Neuron (in vitro differentiated cells): Measurements from ENCODE around the gene BSDC1.

Experiments used
- H2AFZ ChIP-seq: one replicate; pipeline ENCODE4 v1.6.1; 2013; ENCODE audit warnings: low read depth, mild to moderate bottlenecking, inconsistent platforms, low read length, moderate library complexity
- H3K27me3 ChIP-seq: one replicate; pipeline ENCODE4 v1.6.1; 2013; ENCODE audit warnings: low read length; ENCODE audit not compliant: insufficient read depth
- H3K36me3 ChIP-seq: one replicate; pipeline ENCODE4 v1.6.1; 2013; ENCODE audit warnings: low read length; ENCODE audit not compliant: insufficient read depth
- H3K4me1 ChIP-seq: one replicate; pipeline ENCODE4 v1.6.1; 2013; ENCODE audit warnings: low read length; ENCODE audit not compliant: insufficient read depth
- H3K4me3 ChIP-seq: 2 replicates; pipeline ENCODE4 v1.5.1; 2013; ENCODE audit warnings: mild to moderate bottlenecking, low read length, moderate library complexity
- H3K9me3 ChIP-seq: one replicate; pipeline ENCODE4 v1.6.1; 2013; ENCODE audit warnings: low read length

The BSDC1 gene

DNA sequence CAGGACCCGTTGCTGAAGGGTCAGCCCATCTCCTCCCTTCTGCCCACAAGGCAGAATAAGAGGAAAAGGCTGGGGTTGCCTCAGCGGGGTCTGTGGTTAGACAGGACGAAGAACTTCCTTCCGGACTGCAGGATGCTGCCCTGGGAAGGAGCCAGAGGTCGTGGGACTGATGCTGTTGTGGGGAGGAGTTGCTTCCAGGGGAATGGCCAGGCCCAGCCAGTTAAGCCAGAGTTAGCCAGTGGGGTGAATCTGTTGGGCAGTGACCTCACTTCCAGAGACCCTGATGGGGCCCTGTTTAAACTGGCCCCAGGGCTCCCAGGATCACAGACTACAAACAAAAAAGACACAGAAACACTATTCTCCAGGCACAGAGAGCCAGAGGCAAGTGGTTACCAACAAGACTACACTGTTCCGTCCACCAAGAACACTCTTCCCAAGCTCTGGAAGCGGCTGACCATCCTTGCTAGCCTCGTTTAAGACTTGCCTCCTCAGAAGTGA is 45.0 kb downstream of the BSDC1 start:
- no peak overlapping the region for H3K4me3 ChIP-seq
- H3K27me3 ChIP-seq = no peaks in the 10 kb centered on the region
- H3K9me3 ChIP-seq = no peaks in the 10 kb centered on the region
- H2AFZ ChIP-seq = no peak overlapping the region
- peaks cover 21% of the 10 kb centered on the region for H3K4me1 ChIP-seq
- no peaks in the 10 kb centered on the region for H3K36me3 ChIP-seq

DNA sequence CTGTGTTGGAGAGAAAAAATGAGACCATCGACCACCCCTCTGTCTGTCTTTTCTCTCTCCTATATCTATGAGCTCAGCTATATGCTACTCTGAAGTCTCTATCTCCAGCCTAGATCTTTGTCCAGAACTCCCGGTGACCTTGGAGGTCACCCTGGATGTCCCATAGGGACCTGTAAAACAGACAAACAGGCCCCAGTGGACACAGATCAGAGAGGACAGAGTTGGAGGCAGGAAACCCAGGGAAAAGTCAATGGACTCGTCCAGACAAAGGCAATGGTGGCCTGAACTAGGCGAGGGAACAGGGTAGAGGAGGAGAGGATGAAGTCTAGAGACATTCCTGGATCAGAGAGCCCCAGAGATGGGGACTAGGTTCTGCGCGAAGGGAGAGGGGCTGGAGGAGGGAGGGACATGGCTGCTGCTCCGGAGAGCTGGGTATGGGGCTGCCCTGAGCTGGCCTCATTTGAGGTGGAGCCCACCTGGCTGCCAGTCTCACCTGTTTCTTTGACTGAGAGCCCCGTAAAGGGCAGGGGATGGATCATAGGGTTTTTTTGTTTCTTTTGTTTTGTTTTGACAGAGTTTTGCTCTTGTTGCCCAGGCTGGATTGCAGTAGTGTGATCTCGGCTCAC is 47.6 kb downstream of the BSDC1 start:
- Histone ChIP-seq H3K4me1 (no peaks in the 10 kb centered on the region), H2AFZ (no peak overlapping the region), H3K27me3 (no peaks in the 10 kb centered on the region), H3K9me3 (no peaks in the 10 kb centered on the region), H3K36me3 (no peaks in the 10 kb centered on the region), H3K4me3 (no peak overlapping the region)

DNA sequence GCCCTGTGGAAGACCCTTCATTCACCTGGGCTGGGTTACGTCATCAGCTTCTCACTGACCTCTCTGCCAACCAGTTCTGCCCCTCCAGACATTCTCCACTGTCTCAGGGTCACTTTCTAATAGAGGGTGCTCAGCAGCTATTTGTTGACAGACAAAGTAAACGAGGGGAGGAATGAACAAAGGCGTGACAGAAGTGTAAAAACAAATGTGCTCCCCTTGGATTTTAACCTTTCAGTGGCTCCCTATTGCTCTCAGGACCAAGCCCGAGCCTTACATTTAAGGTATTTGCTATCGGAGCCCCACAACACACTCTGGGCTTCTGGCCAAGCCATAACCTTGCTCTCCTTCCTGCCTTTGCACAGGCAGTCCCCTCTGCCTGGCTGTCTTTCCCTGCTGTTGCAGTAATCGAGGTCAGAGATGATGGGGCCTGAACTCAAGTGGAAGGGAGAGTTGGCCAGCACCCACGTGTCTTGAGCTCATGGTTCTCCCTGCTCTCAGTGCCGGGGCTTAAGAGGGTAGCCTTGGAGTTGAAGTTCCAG is 48.9 kb downstream of the BSDC1 start:
- Histone ChIP-seq H3K4me3 (no peak overlapping the region), H3K9me3 (no peaks in the 10 kb centered on the region), H2AFZ (no peak overlapping the region), H3K36me3 (no peaks in the 10 kb centered on the region), H3K4me1 (no peaks in the 10 kb centered on the region), H3K27me3 (no peaks in the 10 kb centered on the region)

DNA sequence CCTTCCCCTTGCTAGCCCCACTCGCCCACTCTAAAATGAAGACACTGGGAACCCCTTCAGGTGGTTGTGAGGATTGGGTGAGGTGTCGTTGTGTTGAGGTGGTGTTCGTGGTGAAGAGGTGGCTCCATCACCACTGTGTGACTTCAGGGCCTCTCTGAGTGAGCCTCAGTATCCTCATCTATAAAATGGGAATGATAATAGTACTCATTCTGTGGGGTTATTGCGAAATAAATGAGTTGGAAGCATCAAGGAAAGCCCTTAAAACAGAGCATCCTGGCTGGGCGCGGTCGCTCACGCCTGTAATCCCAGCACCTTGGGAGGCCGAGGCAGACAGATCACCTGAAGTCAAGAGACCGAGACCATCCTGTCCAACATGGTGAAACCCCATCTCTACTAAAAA is 51.5 kb downstream of the BSDC1 start:
- Histone ChIP-seq H3K4me3 (no peak overlapping the region), H2AFZ (no peak overlapping the region), H3K27me3 (no peaks in the 10 kb centered on the region), H3K36me3 (no peaks in the 10 kb centered on the region), H3K9me3 (no peaks in the 10 kb centered on the region), H3K4me1 (peaks cover 14% of the 10 kb centered on the region)

DNA sequence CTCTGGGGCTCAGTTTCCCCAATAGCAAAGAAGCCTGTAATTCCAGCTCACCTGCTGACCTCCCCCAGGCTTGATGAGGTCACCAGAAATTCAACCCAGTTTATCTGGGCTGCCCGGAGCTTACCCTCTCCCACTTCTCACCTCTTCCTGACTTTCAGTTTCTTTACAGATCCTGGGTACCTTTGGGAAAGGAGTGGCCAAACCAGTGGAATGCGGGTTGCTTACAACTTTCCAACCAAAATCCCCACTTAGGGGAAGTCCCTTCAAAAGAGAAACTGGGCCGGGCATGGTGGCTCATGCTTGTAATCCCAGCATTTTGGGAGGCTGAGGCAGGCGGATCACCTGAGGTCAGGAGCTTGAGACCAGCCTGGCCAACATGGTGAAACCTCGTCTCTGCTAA is 52.3 kb downstream of the BSDC1 start:
- no peaks in the 10 kb centered on the region for H3K36me3 ChIP-seq
- no peak overlapping the region for H2AFZ ChIP-seq
- H3K9me3 ChIP-seq = no peaks in the 10 kb centered on the region
- H3K4me3 ChIP-seq = no peak overlapping the region
- H3K27me3 ChIP-seq = no peaks in the 10 kb centered on the region
- H3K4me1 ChIP-seq = peaks cover 22% of the 10 kb centered on the region

DNA sequence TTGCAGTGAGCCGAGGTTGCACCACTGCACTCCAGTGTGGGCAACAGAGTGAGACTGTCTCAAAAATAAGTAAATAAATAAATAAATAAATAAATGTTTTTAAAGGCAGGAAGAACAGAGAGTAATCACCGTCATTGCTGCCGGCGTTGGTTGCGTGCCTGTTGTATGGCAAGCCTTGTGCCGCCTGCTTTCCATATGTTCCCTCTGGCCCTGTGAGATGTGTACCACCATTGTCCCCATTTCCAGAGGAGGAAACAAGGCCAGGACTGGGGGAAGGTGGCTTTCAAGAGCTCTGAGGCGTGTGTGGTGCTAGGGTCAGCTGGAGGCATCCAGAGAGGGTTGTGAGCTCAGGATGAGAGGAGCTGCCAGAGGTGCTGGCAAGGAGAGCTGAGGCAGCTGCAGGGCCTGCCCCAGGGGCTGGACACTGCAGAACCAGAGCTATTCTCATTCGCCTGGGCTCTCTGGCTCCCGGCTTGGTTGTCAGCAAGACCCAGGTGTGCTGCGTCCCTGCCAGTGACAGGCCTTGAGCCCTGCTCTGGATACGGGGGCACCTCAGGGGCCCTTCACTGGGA is 53.0 kb downstream of the BSDC1 start:
- Histone ChIP-seq H3K9me3 (no peaks in the 10 kb centered on the region), H3K4me3 (no peak overlapping the region), H3K27me3 (no peaks in the 10 kb centered on the region), H3K4me1 (peaks cover 28% of the 10 kb centered on the region), H3K36me3 (no peaks in the 10 kb centered on the region), H2AFZ (no peak overlapping the region)

DNA sequence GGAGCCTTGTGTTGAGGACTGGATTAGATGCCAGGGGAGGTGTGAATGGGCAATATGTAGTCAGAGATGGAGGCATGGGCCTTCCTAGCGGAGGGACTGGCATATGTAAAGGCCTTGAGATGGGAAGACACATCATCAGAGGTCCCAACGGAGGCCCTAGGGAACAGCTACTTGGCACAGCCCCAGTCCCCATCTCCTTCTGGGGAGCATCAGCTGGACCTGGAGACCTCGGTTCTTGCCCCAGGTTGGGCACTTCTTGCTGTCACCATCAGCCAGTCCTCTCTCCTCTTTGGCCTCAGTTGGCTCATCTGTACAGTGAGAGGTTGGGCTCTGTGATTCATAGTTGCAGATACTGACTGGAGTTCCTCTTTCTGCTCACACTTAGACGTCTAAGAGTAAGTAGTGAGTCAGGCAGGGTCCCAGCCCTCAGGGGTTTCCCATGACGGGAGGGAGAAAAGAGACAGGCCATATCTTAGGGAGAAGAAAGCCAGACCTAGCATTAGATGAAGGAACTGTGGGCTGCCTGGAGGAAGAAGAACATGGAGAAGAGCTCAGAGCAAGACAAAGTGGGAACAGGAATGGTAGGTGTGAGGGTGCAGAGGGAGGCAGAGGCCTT is 54.8 kb downstream of the BSDC1 start:
- Histone ChIP-seq H3K36me3 (peaks cover 6% of the 10 kb centered on the region), H3K4me3 (no peak overlapping the region)

DNA sequence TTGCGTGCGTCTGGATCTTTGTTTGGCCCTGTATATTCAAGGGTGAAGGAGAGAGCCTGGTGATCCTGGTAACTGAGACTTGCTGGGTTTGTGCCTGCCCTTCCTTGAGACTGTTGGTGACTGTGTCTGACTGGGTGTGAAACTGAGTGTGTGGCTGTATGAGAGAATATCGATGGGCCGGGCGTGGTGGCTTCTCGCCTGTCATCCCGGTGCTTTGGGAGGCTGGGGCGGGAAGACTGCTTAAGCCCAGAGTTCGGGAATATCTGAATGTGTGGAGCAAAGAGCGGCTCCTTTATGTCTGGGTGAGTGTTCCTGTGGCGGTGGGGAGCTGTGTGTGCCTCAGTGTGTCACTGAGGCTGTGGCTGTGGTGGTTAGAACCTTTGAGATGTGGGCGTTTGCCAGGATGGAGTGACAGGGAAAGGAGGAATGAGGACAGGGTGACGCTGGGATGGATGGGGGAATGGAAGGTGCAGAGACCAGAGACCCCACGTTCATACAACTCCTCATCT is 55.5 kb downstream of the BSDC1 start:
- Histone ChIP-seq H3K36me3 (peaks cover 14% of the 10 kb centered on the region), H2AFZ (no peak overlapping the region), H3K4me1 (peaks cover 39% of the 10 kb centered on the region), H3K4me3 (no peak overlapping the region), H3K9me3 (no peaks in the 10 kb centered on the region), H3K27me3 (no peaks in the 10 kb centered on the region)

More for the DNA sequence above, 54.8 kb downstream of the BSDC1 start:
- Histone ChIP-seq H3K27me3 (no peaks in the 10 kb centered on the region), H2AFZ (no peak overlapping the region), H3K4me1 (peaks cover 32% of the 10 kb centered on the region), H3K9me3 (no peaks in the 10 kb centered on the region)

DNA sequence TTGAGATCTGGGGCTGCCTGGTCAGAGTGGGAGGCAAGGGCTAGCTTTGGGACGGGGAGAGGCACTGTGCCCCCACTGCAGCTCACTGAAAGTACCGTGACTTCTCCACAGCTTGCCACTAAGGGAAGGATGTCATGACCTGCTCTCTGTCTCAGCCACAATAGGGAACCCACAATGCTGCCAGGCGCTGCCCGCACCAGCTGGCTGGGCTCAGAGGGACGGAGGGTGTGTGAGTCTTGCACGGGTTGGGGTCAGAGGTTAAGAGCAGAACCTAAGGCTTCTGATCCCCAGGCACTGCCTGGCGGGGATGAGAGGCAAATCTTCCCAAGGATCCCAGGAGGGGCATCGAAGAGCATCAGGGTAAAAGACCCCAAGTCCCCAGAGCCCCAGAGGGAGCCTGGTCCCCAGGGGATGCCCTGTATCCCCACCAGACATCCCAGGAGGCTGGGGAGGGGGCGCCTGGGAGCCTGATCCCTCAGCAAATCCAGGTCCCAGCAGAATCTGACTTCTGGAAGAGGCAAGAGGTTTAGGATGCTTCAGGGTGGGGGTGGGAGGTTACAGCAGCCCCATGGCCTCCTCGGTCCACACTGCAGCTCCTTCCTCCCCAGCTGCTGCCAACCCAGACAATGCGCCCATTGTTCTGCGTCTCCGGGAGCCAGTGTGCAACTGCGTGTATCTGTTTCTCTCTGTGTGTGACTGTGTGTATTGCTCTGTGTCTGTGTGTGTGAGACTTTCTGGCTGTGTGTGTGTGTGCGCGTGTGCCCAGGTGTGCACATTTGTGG is 56.2 kb downstream of the BSDC1 start:
- Histone ChIP-seq H3K27me3 (no peaks in the 10 kb centered on the region), H3K9me3 (no peaks in the 10 kb centered on the region), H3K4me1 (peaks cover 46% of the 10 kb centered on the region), H2AFZ (no peak overlapping the region), H3K4me3 (no peak overlapping the region), H3K36me3 (peaks cover 20% of the 10 kb centered on the region)

DNA sequence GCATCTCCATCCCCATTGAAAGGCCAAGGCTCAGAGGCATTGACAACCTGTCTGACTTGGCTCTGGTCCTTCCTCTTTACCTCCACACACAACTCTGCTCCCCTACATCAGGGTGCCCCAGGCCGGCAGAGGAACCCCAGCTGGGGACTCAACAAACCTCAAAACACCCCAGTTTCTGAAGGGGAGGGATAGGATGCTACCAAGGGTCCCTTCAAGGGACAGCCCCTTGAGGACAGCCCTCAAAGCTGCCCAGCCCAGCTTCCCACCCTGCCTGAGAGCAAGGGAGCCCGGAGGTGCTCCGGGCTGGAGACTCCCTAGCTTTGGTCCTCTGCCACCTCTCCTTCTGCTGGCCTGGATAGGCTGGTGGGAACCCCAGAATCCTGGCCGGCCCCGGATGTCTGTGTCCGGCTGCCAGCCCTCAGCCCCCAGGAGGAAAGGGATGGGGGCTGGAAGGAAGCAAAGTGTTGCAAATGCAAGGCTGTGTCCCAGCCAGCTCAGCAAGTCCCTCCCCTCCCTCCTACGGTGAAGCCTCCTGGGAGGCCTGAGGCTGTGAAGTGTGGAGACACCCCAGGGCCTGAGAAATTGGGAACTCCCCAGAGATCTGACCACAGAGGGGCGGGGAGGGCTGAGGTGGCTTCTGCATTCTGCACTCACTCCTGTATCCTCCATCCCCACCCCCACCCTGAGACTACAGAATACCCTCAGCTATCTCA is 57.1 kb downstream of the BSDC1 start:
- Histone ChIP-seq H3K4me3 (no peak overlapping the region), H3K27me3 (no peaks in the 10 kb centered on the region), H3K4me1 (peaks cover 46% of the 10 kb centered on the region), H3K36me3 (peaks cover 29% of the 10 kb centered on the region), H2AFZ (no peak overlapping the region), H3K9me3 (no peaks in the 10 kb centered on the region)

DNA sequence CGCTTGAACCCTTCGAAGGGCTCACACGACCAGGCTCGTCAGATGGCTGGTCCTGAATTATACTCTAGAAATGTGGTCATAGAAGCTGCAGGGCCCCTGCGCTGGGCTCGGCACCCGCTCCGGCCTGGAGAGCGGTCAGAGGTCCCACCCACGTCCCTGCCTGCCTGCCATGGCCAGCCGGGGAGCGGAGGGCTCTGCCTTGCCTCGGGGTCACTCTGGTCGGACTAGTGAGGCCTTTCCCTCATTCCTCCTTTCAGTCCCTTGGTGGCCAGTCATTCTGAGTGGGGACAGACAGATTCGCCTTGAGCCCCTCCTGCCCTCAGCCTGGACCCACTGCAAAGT is 57.7 kb downstream of the BSDC1 start:
- Histone ChIP-seq H3K9me3 (no peaks in the 10 kb centered on the region), H3K36me3 (peaks cover 33% of the 10 kb centered on the region), H3K4me1 (peaks cover 46% of the 10 kb centered on the region), H2AFZ (no peak overlapping the region), H3K27me3 (no peaks in the 10 kb centered on the region), H3K4me3 (peak overlapping the region; percentile 58)

DNA sequence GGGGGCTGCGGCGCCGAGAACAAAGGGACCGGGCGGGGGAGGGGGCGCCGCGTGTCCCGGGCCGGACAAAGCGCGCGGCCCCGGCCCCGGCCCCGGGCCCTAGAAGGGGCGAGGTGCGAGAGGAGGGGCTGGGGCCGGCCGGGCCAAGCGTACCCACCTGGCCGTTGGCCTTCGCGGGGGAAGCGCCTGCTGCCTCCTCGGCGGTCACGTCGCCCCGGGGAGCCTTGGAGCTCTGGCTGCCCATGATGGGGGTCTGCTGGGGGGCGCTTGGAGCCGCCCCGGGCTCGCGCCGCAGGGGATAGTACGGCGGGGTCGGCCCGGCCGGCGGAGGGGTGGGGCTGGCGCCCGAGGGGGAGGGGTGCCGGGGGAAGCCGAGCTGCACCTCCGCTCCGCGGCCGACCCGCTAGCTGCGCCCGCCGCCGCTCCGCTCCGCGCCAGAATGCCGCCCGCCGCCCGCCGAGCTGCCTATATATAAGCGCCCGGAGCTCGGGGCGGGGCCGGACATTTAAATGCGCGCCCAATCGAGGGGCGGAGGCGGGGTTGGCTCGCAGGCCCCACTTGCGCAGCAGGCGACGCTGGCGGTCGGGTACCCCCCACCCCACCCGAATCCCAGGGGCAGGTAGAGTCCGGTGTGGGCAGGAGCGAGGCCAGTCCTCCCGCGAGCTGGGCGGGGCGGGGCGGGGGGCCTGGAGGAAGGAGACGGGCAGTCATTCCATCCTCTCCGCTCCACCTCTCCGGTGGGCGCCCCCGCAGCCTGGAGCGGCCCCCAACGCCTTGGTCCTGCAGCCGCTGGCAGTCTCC is 58.3 kb downstream of the BSDC1 start, which contains the start of gene MARCKSL1:
Gene MARCKSL1, minus strand, starts transcription at position 444 of the 801 bp plus-strand sequence. Its CDS starts 200 bp downstream, at position 244.
- Histone ChIP-seq H3K9me3 (no peaks in the 10 kb centered on the region), H2AFZ (no peak within 1 kb of the TSS), H3K27me3 (no peaks in the 10 kb centered on the region), H3K4me1 (peaks cover 46% of the 10 kb centered on the region), H3K36me3 (peaks cover 36% of the 10 kb centered on the region), H3K4me3 (peak within 1 kb of the TSS; percentile 58)
